Measurements from ENCODE around the gene DNAJC7.
"Not testable (repeated sequence)": the region's sequence is repeated elsewhere in the genome, so short reads cannot be mapped to it uniquely, and the experiment has no call there.

DNAJC7 gene

DNA sequence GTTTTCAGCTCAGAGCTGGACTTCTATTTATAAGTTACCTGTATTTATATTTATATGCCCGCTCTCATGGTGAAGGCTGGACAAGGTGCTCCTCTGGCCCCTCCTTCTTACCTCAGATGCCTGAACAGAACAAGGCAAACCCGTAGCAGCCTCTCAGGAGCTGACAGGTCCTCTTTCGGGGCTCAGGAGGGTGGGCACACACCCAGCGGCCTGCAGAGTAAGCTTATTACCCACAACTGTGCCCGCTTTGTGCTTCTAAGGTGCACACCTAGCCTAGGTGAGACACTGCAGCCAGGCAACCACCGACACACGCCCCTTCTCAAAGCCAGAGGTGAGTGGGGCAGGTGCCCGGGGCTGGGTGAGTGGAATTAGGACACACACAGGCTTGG, 7.9 kb upstream of the DNAJC7 start:
- H3K4me3 ChIP-seq (ENCODE audit: low read depth, low read length): no peak overlapping the region
- H3K9me3 ChIP-seq (ENCODE audit: severe bottlenecking): no peaks in the 10 kb centered on the region
- H3K36me3 ChIP-seq: peaks cover 44% of the 10 kb centered on the region
- H3K27ac ChIP-seq: peak overlapping the region; percentile 39
- no peak for DNase-seq
- no peaks in the 10 kb centered on the region for H3K27me3 ChIP-seq (ENCODE audit: insufficient read depth, low read depth, severe bottlenecking)
- TF ChIP-seq, protein P1, sequence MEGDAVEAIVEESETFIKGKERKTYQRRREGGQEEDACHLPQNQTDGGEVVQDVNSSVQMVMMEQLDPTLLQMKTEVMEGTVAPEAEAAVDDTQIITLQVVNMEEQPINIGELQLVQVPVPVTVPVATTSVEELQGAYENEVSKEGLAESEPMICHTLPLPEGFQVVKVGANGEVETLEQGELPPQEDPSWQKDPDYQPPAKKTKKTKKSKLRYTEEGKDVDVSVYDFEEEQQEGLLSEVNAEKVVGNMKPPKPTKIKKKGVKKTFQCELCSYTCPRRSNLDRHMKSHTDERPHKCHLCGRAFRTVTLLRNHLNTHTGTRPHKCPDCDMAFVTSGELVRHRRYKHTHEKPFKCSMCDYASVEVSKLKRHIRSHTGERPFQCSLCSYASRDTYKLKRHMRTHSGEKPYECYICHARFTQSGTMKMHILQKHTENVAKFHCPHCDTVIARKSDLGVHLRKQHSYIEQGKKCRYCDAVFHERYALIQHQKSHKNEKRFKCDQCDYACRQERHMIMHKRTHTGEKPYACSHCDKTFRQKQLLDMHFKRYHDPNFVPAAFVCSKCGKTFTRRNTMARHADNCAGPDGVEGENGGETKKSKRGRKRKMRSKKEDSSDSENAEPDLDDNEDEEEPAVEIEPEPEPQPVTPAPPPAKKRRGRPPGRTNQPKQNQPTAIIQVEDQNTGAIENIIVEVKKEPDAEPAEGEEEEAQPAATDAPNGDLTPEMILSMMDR (IDR thresholded peaks at IDR 0.05; ENCODE audit: low read depth, low read length): no peak

- Histone ChIP-seq H3K4me3 (ENCODE audit: low read depth, low read length) (no peak overlapping the region), H3K27ac (no peak overlapping the region), H3K27me3 (ENCODE audit: insufficient read depth, low read depth, severe bottlenecking) (no peaks in the 10 kb centered on the region), H3K36me3 (peaks cover 44% of the 10 kb centered on the region), H3K9me3 (ENCODE audit: severe bottlenecking) (no peaks in the 10 kb centered on the region)
- DNase-seq: no peak
- TF ChIP-seq, protein P1 (IDR thresholded peaks at IDR 0.05; ENCODE audit: low read depth, low read length): no peak
Measured at GRCh38 chr17:42023524-42024349, 6.5 kb upstream of the DNAJC7 start.

- peak overlapping the region; percentile 82 for H3K4me3 ChIP-seq (ENCODE audit: low read depth, low read length)
- peak; percentile 57 for DNase-seq
- H3K9me3 ChIP-seq (ENCODE audit: severe bottlenecking); H3K27me3 ChIP-seq (ENCODE audit: insufficient read depth, low read depth, severe bottlenecking): not testable (repeated sequence)
- H3K27ac ChIP-seq: peak overlapping the region; percentile 85; the same call in 1 of the 2 replicates
- H3K36me3 ChIP-seq: peaks cover 54% of the 10 kb centered on the region
Measured at GRCh38 chr17:42020845-42021244, 3.6 kb upstream of the DNAJC7 start.

GRCh38 chr17:42019509-42020404, 2.5 kb upstream of the DNAJC7 start, which contains the start of gene NKIRAS2:
Gene NKIRAS2, plus strand, starts transcription at chr17:42020090. Its CDS starts 1,488 bp downstream, at chr17:42021578.
- no peaks in the 10 kb centered on the region for H3K27me3 ChIP-seq (ENCODE audit: insufficient read depth, low read depth, severe bottlenecking)
- TF ChIP-seq, protein P1 (IDR thresholded peaks at IDR 0.05; ENCODE audit: low read depth, low read length): peak; percentile 94
- peaks cover 51% of the 10 kb centered on the region for H3K36me3 ChIP-seq
- no peaks in the 10 kb centered on the region for H3K9me3 ChIP-seq (ENCODE audit: severe bottlenecking)
- peak within 1 kb of the TSS; percentile 85 for H3K27ac ChIP-seq
- peak within 1 kb of the TSS; percentile 82 for H3K4me3 ChIP-seq (ENCODE audit: low read depth, low read length)
- DNase-seq: peak; percentile 99

DNA sequence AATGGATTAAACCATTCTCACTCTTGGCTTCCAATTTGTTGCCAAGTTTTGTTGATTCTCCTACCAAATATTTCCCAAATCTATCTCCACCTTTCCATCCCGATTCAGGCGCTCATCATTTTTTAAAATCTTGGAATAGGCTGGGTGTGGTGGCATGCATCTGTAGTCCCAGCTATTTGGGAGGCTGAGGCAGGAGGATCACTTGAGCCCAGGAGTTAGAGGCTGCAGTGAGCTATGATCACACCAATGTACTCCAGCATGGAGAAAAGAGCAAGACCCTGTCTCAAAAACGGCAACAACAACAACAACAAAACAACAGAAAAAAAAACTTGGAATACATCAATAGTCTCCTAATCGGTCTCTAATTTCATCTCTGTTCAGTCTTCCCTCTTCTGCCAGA, 1.7 kb upstream of the DNAJC7 start:
- Histone ChIP-seq H3K36me3 (peaks cover 44% of the 10 kb centered on the region), H3K4me3 (ENCODE audit: low read depth, low read length) (no peak overlapping the region), H3K9me3 (ENCODE audit: severe bottlenecking) (no peaks in the 10 kb centered on the region), H3K27me3 (ENCODE audit: insufficient read depth, low read depth, severe bottlenecking) (no peaks in the 10 kb centered on the region), H3K27ac (no peak overlapping the region)
- TF ChIP-seq, protein P1 (IDR thresholded peaks at IDR 0.05; ENCODE audit: low read depth, low read length): no peak
- no peak for DNase-seq

DNA sequence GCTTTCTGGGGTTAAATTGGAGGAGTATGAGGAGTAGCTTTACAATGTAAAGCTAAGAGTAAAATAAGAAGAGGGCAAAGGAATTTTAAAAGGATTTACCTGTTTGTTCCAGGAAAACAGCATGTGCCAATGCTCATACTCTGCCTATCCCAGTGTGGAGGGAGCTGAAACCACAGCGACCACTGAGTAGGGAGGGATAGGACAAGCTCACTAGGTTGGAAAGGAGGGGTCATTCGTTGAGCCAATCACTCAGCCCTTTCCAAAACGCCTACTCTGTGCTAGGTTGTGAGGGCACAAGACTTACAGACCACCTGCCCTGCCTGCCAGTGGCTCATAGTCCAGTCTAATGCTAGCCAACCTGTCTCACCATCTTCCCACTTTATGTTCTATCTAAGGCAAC, 1.1 kb upstream of the DNAJC7 start:
- H3K27me3 ChIP-seq (ENCODE audit: insufficient read depth, low read depth, severe bottlenecking): no peaks in the 10 kb centered on the region
- H3K36me3 ChIP-seq: peaks cover 41% of the 10 kb centered on the region
- DNase-seq: no peak
- H3K27ac ChIP-seq: peak overlapping the region; percentile 99
- TF ChIP-seq, protein P1 (IDR thresholded peaks at IDR 0.05; ENCODE audit: low read depth, low read length): no peak
- peak overlapping the region; percentile 95 for H3K4me3 ChIP-seq (ENCODE audit: low read depth, low read length)
- H3K9me3 ChIP-seq (ENCODE audit: severe bottlenecking): no peaks in the 10 kb centered on the region

Measured in WERI-Rb-1 (cell line).